Activated CD8-positive, alpha-beta T cell treated with anti-CD3 and anti-CD28 coated beads, Interleukin-2, amount 10 ng/mL, durations not matched to agents 7 days and 5 days (primary cell): ENCODE data around the gene MOSMO. TPM values are rescaled to one million over a fixed set of nuclear protein-coding genes. Genes with fewer than 3 reads are reported as not detected.

Experiments
- ATAC-seq: fragments of 150-1000 bp; cut with Tn5 transposase; one replicate; pipeline ENCODE4 v1.10.0; 2021; ENCODE audit warnings: moderate library complexity
- CTCF ChIA-PET: fragments of 350-600 bp; sonication (Branson Sonifier 250); formaldehyde crosslinking; loops from one replicate; lab custom pipeline; 2021; ENCODE audit warnings: antibody characterized with exemption; lab: Charles Lee
- POLR2A ChIA-PET: fragments of 350-600 bp; sonication (Branson Sonifier 250); formaldehyde crosslinking; loops from one replicate; lab custom pipeline; 2021; ENCODE audit warnings: antibody characterized with exemption; lab: Charles Lee
- DNase-seq: peaks from one replicate; pipeline ENCODE4 v3.0.0-alpha.2; 2020
- H3K27ac Mint-ChIP-seq: one replicate; pipeline ENCODE4 v1.8.0; 2021; ENCODE audit warnings: mild to moderate bottlenecking, mixed read lengths
- H3K27me3 Mint-ChIP-seq: one replicate; pipeline ENCODE4 v1.8.0; 2021; ENCODE audit warnings: low read depth, mixed read lengths
- H3K36me3 Mint-ChIP-seq: one replicate; pipeline ENCODE4 v1.8.0; 2021; ENCODE audit warnings: low read depth, mixed read lengths
- H3K4me1 Mint-ChIP-seq: one replicate; pipeline ENCODE4 v1.8.0; 2021; ENCODE audit warnings: low read depth, mixed read lengths
- H3K4me3 Mint-ChIP-seq: one replicate; pipeline ENCODE4 v1.8.0; 2021; ENCODE audit warnings: mild to moderate bottlenecking, mixed read lengths
- H3K9me3 Mint-ChIP-seq: one replicate; pipeline ENCODE4 v1.8.0; 2022; ENCODE audit warnings: mixed read lengths; ENCODE audit not compliant: insufficient read depth
- total RNA-seq, 2 experiments: library from RNA; stranded (reverse); gene quantifications; one replicate each; pipeline ENCODE4 v1.2.3, GENCODE V29; 2021

MOSMO gene
- total RNA-seq, 2 experiments from 2014 or later = 11.4 to 11.9 TPM

DNA sequence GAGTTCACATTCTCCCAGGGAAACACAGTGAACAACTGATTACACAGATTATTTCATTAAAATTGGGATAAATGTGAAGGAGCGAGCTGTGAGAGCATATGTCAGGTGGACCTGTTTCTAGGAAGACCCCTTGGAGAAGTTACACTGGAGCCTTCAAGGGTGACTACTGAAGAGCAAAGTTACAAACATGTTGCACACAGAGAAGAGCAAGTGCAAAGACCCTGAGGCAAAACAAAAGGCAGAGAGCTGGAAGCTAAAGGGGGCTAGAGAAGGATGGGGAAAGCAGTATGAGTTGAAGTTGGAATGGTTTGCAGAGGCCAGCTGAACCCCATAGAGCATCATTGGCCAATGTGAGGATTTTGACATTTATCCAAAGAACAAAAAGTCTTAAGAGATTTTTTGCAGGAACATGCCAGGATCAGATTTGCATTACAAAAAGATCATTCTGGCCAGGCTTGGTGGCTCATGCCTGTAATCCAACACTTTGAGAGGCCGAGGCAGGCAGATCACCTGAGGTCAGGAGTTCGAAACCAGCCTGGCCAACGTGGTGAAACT lies 21.1 kb upstream of the MOSMO start:
- Mint-ChIP-seq H3K36me3 (peaks cover 29% of the 10 kb centered on the region), H3K4me3 (no peak overlapping the region), H3K27me3 (no peaks in the 10 kb centered on the region), H3K9me3 (no peaks in the 10 kb centered on the region), H3K4me1 (peaks cover 8% of the 10 kb centered on the region), H3K27ac (no peak overlapping the region)
- POLR2A ChIA-PET = no interaction called here
- no peak for ATAC-seq
- DNase-seq = no peak
- CTCF ChIA-PET = interaction anchor here (0.9 to 1.6 kb wide), 2 partner anchors 91 to 202 kb away, joined by 3 to 6 read pairs; no protein-coding TSS in a partner anchor

DNA sequence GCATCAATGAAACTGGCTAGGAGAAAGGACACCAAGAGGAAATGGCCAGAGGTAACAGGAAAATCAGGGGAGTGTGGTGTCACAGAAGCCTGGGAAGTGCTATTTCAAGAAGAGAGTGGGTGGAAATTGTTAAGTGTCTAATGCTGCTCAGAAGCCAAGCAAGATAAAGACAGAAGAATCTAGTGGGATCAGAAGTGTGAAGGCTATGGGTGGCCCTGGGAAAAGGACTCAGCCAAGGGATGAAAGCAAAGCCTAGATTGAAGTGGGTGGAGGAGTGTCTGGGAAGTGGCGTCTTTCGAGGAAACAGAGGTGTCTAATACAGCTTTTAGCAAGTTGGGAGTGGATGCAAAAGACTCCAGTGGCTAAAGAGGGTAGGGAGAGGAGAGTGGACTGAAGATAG lies 20.4 kb upstream of the MOSMO start:
- peaks cover 12% of the 10 kb centered on the region for H3K4me1 Mint-ChIP-seq
- H3K36me3 Mint-ChIP-seq = peaks cover 24% of the 10 kb centered on the region
- no peak overlapping the region for H3K4me3 Mint-ChIP-seq
- ChIA-PET CTCF (interaction anchor here (0.9 kb wide), 1 partner anchor 201 kb away, joined by 3 read pairs; no protein-coding TSS in a partner anchor), POLR2A (no interaction called here)
- H3K27ac Mint-ChIP-seq = no peak overlapping the region
- DNase-seq (no peak), ATAC-seq (no peak)
- no peaks in the 10 kb centered on the region for H3K27me3 Mint-ChIP-seq
- no peaks in the 10 kb centered on the region for H3K9me3 Mint-ChIP-seq

DNA sequence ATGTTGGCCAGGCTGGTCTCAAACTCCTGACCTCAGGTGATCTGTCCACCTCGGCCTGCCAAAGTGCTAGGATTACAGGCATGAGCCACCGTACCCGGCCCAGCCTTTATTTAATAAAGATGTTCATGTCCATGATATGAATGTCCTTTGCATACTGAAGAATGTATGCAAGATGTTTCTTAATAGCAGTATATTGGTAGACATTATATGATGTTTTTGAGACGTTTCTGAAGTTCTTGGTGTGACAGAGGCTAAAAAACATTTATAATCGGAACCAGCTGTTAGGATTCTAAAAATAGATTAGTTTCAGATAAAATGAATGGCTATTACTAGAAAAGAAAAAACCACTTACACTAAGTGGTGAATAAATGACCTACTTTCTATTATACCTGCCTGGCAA lies 18.8 kb upstream of the MOSMO start:
- H3K9me3 Mint-ChIP-seq = no peaks in the 10 kb centered on the region
- H3K27ac Mint-ChIP-seq = no peak overlapping the region
- H3K4me1 Mint-ChIP-seq = peaks cover 12% of the 10 kb centered on the region
- ATAC-seq (no peak), DNase-seq (no peak)
- ChIA-PET POLR2A (interaction anchor here (1.5 kb wide), 1 partner anchor 11 kb away, joined by 3 read pairs; no protein-coding TSS in a partner anchor), CTCF (interaction anchor here (1.4 to 6.1 kb wide), 6 partner anchors 10 to 120 kb away, joined by 3 to 64 read pairs (median 4); no protein-coding TSS in a partner anchor)
- no peak overlapping the region for H3K4me3 Mint-ChIP-seq
- peaks cover 14% of the 10 kb centered on the region for H3K36me3 Mint-ChIP-seq
- no peaks in the 10 kb centered on the region for H3K27me3 Mint-ChIP-seq

DNA sequence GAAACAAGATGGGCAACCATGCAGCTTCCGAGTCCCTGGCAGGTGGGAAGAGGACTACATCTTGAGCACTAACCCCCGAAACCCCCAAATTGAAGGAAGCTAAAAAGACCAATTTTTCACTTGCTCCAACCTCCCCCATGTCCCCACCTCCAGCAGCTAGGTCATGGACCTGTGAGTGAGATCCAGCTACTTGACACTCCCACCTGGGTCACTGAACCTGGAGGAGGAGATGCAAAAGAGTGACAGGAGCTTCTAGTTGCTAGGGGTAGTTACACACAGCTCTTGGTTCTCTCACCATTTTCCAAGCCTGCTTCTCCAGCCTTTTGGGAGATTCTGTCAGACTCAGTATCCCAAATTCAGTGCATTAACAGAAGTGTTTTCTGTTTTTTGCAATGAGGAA lies 18.2 kb upstream of the MOSMO start:
- peaks cover 10% of the 10 kb centered on the region for H3K36me3 Mint-ChIP-seq
- DNase-seq (no peak), ATAC-seq (no peak)
- peaks cover 12% of the 10 kb centered on the region for H3K4me1 Mint-ChIP-seq
- H3K27ac Mint-ChIP-seq = no peak overlapping the region
- H3K27me3 Mint-ChIP-seq = no peaks in the 10 kb centered on the region
- no peak overlapping the region for H3K4me3 Mint-ChIP-seq
- ChIA-PET CTCF (interaction anchor here (1.1 to 6.1 kb wide), 11 partner anchors 9 to 199 kb away, joined by 3 to 64 read pairs (median 5); partner anchors contain the start of gene PDZD9), POLR2A (interaction anchor here (0.6 to 1.5 kb wide), 2 partner anchors 11 to 109 kb away, joined by 3 to 4 read pairs; no protein-coding TSS in a partner anchor)
- no peaks in the 10 kb centered on the region for H3K9me3 Mint-ChIP-seq

GRCh38 chr16:21990381-21990944 lies 17.4 kb upstream of the MOSMO start:
- Mint-ChIP-seq H3K36me3 (peaks cover 7% of the 10 kb centered on the region), H3K4me3 (no peak overlapping the region), H3K27me3 (no peaks in the 10 kb centered on the region), H3K9me3 (no peaks in the 10 kb centered on the region), H3K27ac (no peak overlapping the region), H3K4me1 (peaks cover 12% of the 10 kb centered on the region)
- CTCF ChIA-PET = interaction anchor here (0.8 to 6.1 kb wide), 15 partner anchors 8 to 198 kb away, joined by 3 to 64 read pairs (median 4); partner anchors contain the start of genes MOSMO and PDZD9
- ATAC-seq = no peak
- DNase-seq = no peak
- POLR2A ChIA-PET = interaction anchor here (0.6 to 1.5 kb wide), 2 partner anchors 12 to 109 kb away, joined by 3 to 4 read pairs; no protein-coding TSS in a partner anchor

DNA sequence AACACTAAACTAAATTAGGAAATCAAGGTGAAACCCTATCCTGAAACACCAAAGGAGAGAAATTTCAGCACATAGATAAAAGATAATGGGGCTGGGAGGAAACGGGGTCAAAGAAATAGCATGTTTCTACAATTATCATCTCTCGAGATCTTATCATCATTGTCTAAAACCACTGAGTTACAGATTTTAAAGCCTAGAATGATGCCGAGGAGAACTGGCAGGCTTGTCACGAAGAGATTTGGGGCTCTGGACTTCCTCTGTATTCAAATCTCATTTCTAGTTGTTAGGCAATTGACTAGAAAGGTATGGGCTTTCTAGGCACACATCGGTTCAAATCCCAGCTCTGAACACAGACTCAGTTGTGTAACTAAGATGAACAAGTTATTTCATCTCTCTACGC lies 16.3 kb upstream of the MOSMO start:
- ChIA-PET POLR2A (interaction anchor here (0.6 kb wide), 1 partner anchor 49 kb away, joined by 3 read pairs; no protein-coding TSS in a partner anchor), CTCF (interaction anchor here (0.9 to 6.1 kb wide), 9 partner anchors 9 to 197 kb away, joined by 3 to 64 read pairs (median 5); partner anchors contain the start of genes MOSMO and PDZD9)
- H3K9me3 Mint-ChIP-seq = no peaks in the 10 kb centered on the region
- no peak overlapping the region for H3K27ac Mint-ChIP-seq
- DNase-seq (no peak), ATAC-seq (no peak)
- H3K4me3 Mint-ChIP-seq = no peak overlapping the region
- H3K27me3 Mint-ChIP-seq = no peaks in the 10 kb centered on the region
- peaks cover 1% of the 10 kb centered on the region for H3K36me3 Mint-ChIP-seq
- peaks cover 12% of the 10 kb centered on the region for H3K4me1 Mint-ChIP-seq

DNA sequence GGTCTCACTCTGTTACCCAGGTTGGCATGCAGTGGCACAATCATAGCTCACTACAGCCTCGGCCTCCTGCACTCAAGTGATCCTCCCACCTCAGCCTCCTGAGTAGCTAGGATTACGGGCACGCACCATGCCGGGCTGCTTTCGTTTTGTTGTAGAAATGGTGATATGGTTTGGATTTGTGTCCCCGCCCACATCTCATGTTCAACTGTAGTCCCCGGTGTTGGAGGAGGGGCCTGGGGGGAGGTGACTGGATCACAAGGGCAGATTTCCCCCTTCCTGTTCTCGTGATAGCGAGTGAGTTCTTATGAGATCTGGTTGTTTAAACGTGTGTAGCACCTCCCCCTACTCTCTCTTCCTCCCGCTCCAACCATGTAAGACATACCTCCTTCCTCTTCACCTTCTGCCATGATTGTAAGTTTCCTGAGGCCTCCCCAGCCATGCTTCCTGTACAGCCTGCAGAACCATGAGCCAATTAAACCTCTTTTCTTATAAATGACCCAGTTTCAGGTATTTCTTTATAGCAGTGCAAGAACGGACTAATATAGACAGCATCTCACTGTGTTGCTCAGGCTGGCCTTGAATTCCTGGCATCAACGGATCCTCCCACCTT lies 12.9 kb upstream of the MOSMO start:
- peaks cover 13% of the 10 kb centered on the region for H3K4me1 Mint-ChIP-seq
- no peaks in the 10 kb centered on the region for H3K36me3 Mint-ChIP-seq
- no peaks in the 10 kb centered on the region for H3K27me3 Mint-ChIP-seq
- DNase-seq (no peak), ATAC-seq (no peak)
- ChIA-PET POLR2A (interaction anchor here (0.6 kb wide), 1 partner anchor 197 kb away, joined by 3 read pairs; no protein-coding TSS in a partner anchor), CTCF (interaction anchor here (6.1 to 7.9 kb wide), 2 partner anchors 83 kb away, joined by 64 to 246 read pairs; no protein-coding TSS in a partner anchor)
- H3K4me3 Mint-ChIP-seq = no peak overlapping the region
- no peaks in the 10 kb centered on the region for H3K9me3 Mint-ChIP-seq
- H3K27ac Mint-ChIP-seq = no peak overlapping the region

DNA sequence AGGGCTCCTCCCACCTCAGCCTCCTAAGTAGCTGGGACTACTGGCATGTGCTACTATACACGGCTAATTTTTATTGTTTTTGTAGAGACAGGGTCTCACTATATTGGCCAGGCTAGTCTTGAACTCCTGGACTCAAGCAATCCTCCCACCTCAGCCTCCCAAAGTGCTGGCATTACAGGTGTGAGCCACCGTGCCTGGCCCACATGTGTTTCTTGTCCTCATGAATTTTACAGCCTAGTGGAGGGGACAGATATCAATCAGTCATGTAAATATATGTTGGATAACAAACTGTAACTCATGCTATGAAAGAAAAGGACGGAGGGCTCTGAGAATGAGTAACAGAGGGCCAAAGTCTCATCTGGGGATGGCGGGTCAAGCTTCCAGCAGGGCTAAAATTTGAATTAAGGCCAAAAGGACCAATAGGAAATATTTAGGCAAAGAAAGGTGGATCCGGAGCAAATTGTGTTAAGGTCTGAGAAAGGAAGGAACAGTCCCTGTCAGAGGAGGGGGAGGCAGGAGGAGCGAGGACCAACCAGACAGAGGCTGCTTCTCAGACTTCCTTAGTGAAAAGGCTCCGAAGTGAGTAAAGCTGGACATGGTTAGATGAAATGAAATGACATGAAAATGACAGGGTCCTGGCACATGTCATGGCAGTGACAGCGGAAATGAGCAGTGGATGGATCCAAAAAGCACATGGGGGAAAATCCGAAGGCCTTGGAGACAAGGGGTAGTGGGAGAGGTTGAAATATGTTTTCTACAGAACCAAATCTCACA lies 10.8 kb upstream of the MOSMO start:
- Mint-ChIP-seq H3K4me1 (peaks cover 13% of the 10 kb centered on the region), H3K4me3 (no peak overlapping the region), H3K9me3 (no peaks in the 10 kb centered on the region), H3K27me3 (no peaks in the 10 kb centered on the region), H3K36me3 (no peaks in the 10 kb centered on the region), H3K27ac (no peak overlapping the region)
- ATAC-seq (no peak), DNase-seq (no peak)
- POLR2A ChIA-PET = no interaction called here
- CTCF ChIA-PET = interaction anchor here (1.1 to 7.9 kb wide), 4 partner anchors 81 to 191 kb away, joined by 3 to 246 read pairs (median 28); partner anchors contain the start of gene VWA3A

DNA sequence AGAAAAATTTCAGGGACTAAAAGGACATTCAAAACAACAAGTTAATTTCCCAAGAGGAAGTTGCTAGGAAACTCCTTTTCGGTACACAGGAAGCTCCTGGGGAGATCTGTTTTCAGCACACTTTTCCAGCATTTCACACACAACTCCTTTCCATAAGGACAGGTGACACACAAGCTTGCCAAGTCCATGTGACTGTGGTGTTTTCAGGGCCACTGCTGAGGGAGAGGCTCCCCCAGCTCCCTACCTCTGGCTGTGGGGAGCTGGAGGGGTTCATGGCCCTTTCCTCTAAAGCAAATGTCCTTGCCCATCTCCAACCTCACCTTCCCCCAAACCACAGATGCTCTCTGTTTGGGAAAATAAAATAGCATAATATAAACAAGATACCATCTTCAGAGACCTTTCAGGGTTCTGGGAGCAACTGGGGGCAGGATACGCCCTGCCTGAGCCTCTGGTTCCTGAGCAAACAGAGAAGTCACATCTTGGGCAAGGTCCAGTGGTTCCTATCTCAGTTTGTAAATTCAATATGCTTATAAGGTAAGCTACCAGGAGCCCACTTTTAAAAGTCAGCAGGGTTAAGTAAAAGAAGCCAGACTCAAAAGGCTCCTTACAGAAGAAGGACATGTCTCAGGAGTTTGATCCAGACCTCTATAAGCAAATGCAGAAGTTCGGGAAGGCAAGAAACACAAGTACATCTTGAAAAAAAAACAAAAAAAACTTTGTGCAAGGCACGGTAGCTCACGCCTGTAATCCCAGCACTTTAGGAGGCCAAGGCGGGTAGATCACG lies 10.0 kb upstream of the MOSMO start:
- DNase-seq (no peak), ATAC-seq (no peak)
- no peaks in the 10 kb centered on the region for H3K27me3 Mint-ChIP-seq
- no peak overlapping the region for H3K4me3 Mint-ChIP-seq
- H3K36me3 Mint-ChIP-seq = no peaks in the 10 kb centered on the region
- no peaks in the 10 kb centered on the region for H3K9me3 Mint-ChIP-seq
- ChIA-PET POLR2A (no interaction called here), CTCF (interaction anchor here (1.1 to 7.9 kb wide), 8 partner anchors 8 to 190 kb away, joined by 3 to 246 read pairs (median 8); partner anchors contain the start of genes MOSMO and VWA3A)
- no peak overlapping the region for H3K27ac Mint-ChIP-seq
- peaks cover 11% of the 10 kb centered on the region for H3K4me1 Mint-ChIP-seq

GRCh38 chr16:22001591-22001990 lies 6.3 kb upstream of the MOSMO start:
- ChIA-PET CTCF (interaction anchor here (0.6 to 7.9 kb wide), 18 partner anchors 9 to 299 kb away, joined by 3 to 246 read pairs (median 6); no protein-coding TSS in a partner anchor), POLR2A (interaction anchor here (0.6 to 0.8 kb wide), 2 partner anchors 76 to 252 kb away, joined by 3 read pairs; no protein-coding TSS in a partner anchor)
- no peaks in the 10 kb centered on the region for H3K9me3 Mint-ChIP-seq
- DNase-seq (no peak), ATAC-seq (no peak)
- no peak overlapping the region for H3K4me3 Mint-ChIP-seq
- H3K27ac Mint-ChIP-seq = no peak overlapping the region
- H3K36me3 Mint-ChIP-seq = no peaks in the 10 kb centered on the region
- H3K27me3 Mint-ChIP-seq = no peaks in the 10 kb centered on the region
- H3K4me1 Mint-ChIP-seq = peaks cover 11% of the 10 kb centered on the region
